ENCODE results near the gene ZBED2.

Gene ZBED2

DNA sequence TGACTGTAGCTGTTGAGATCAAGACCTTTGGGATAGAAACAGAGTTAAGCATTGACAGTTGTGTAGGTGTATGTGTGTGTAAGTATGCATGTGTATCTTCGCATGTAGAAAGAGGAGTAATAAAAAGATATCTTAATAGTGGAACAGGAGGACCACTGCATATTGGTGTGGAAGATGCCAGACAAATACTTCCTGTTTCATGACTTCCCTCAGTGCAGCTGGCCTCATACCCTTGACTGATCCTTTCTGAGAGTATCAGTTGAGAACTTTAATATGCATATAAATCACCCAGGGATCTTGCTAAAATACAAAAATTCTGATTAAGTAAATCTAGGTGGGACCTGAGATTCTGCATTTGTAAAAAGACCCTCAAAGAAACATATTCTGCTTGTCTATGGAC is 8.5 kb upstream of the ZBED2 start:
- DNase-seq: no peak

DNA sequence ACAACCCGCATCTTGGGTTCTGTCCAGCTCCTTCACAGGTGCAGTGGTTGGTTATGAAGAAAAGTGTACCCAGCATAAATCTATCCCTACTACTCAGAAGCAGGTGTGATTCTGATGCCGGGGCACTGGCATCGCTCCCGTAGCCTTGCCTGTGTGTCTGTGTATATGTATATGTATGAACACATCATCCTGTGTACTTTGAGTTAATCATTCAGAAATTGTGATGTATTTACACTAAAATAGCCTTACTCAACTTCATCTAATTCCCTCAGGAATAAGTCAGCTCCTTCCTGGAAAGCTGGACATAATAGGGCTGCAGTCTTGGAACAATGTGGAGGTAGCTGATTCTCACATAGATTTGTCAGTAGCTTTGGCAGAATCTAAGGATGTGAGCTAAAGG is 6.7 kb upstream of the ZBED2 start:
- DNase-seq: no peak

DNA sequence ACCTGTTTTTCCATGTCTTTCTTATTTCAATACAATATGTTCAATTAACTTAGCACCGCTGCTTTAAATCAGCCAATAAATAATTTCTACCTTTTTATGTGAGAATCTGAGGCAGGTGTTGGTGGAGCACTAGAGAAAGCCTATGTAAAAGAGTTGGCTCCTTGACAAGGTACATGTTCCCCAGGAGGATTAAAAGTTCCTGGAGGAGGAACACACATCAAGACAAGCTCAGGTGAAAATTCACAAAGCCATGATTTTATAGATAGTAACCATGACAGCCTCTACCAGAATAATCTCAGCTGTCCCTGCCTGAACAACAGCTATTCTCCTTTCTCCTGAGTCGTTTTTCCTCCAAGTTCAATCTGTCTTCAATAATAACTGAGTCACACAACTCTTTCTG is 3.4 kb upstream of the ZBED2 start:
- DNase-seq: no peak

DNA sequence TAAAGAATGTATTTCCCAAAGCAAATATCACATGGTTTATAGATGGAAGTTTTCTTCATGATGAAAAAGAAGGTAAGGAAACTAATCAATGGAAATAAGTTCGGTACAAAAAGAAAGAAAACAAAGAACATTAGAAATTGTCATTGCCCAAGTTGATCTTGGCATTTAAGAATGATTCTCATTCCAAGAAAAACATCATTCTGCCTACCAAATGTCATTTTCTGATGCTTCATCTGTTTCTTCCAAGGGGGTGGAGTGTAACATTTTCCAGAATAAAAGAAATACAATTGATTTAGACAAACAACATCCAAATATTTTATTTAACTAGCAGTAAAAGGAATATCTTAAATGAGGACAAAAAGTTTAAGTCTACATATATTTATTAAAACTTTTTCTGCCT is 3.0 kb upstream of the ZBED2 start:
- DNase-seq: no peak

DNA sequence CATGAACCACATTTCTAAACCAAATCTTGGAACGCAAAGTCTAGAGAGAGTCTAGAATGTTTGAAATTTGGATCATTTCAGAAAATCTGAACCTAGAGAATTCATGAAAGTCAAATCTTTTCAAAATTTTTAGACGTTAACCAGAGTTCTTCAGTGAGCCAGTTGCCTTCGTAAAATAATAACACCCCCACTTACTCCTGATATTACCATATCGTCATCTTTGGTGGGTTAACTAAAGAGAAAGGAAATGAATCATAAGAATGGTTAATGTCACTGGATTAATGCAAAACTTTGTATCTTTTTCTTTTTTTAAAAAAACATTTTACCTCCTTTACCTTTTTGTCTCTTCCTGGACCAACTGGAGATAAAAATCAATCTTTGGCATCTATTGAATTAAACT is 1.2 kb upstream of the ZBED2 start:
- DNase-seq: no peak

DNA sequence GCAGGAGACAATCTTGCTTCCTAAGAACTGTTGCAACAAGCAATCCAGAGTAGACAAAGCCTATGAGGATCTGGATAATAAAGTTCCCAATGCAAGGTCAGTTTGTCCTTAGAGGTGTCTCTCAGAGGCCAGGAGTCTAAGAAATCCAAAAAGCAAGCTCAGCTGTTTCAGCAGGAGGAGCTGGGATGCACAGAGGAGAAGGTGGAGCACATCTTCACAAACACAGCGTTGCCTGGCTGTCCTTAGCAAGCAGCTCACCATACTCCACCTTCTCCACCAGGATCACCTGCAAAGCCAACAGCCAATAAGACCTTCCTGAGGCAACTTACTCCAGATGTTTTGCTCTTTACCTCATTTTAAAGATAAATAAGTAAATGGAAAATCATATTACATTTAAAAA is 365 bp downstream of the ZBED2 start:
- no peak for DNase-seq

DNA sequence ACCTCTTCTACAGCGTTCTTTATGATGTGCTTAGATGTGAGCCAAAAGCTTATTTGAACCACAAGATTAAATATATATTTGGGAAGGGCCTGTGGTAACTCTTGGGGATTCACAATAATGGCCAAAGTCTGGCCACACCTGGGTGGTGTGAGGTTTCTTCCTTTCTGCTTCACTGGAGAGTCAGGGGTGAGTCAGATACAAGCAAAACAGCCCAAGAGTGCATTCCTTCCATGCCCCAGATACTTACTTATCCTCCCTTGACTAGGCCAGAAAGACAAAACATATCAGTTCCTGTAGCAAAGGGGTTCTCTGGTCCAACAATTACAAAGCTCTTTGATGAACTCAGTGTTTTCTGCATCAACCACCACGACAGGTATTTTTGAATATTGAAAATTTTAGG is 941 bp downstream of the ZBED2 start:
- no peak for DNase-seq

DNA sequence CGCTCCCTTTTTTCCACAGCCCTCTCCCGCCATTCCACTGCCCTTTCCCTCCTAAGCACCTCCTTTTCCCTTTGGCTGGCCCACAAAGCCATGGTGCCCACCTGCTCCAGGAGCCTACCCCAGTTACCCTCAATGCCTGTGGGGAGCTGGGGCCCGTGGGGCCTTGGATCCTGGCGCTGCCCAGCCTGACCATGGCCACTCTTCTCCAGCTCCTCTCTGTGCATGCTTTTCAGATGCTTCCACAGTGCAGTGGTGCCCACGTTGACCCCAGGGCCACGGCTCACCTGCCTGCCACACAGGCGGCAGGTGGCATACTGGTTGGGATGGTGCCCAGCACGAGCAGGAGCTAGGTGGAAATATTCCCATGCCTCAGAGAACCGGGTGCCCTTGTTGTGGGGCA is 1.5 kb downstream of the ZBED2 start:
- DNase-seq: no peak

DNA sequence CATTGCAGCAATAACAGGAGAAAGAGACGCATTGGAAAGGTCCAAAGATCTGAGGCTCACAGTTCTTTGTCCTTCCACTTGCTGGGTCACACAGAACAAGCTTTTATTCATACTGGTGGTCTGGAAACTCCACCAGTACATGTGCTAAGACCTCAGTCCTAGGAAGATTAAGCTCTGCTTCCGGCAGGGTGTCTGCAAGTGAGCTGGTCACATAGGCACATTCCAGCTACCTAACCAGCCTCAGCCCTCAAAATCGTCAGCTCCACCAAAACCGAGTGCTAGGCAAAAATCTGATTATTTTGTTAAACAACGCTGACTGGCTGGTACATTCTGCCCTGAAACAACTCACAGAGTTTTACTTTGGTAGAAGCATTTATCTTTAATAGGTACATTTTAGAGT is 2.2 kb downstream of the ZBED2 start:
- DNase-seq: no peak

DNA sequence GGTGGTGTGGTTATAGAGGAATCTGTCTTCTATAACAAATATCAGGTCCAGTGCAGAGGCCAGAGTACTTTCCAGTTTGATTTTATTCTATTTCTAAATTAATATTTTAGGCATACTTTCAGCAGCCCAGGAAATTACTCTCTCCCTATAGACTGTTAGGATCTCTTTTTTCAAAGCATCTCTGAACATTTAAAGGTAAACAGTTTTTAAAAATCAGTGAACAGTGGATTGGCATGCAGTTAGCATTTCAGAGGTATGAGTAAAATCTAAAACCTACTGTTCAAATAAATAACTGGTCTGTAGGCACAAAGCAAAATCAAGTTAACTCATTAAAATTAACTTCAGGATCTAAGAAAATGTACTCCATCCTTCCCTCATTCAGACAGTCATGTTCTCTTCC is 3.0 kb downstream of the ZBED2 start:
- no peak for DNase-seq

DNA sequence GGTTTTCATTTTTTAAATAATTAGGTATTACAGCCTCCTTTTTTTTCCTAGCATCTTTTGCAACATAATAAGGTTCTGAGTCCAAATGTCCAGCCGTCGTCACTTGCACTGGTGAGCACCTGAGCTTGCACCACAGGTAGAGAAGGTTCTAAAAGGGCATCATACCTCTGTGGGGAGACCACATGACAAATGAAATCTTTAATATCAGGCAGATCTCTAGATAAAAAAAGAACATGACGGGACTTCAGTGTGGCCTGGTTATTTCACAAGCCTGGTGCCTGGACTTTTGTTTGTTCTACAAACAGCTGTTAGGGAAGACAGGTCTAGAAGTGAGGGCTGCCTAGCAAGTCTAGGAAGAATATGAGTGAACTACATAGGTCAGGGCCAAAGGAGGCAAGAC is 3.6 kb downstream of the ZBED2 start:
- DNase-seq: no peak

DNA sequence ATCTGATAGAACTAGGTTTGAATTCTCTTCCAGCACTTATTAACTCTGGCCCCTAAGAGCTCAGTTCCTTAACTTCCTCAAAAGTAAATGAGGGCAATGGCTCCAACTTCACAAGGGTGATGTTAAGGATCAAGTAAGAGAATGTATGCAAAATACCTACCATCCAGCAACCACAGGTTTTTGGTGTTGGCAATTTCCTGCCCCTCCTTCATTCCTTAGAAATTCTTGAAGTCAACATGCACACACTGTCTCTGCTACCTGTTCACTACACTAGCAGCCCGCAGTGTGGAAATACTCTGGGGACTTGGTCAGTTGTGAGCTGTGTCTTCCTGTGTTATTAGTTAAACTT is 5.0 kb downstream of the ZBED2 start:
- DNase-seq: no peak

DNA sequence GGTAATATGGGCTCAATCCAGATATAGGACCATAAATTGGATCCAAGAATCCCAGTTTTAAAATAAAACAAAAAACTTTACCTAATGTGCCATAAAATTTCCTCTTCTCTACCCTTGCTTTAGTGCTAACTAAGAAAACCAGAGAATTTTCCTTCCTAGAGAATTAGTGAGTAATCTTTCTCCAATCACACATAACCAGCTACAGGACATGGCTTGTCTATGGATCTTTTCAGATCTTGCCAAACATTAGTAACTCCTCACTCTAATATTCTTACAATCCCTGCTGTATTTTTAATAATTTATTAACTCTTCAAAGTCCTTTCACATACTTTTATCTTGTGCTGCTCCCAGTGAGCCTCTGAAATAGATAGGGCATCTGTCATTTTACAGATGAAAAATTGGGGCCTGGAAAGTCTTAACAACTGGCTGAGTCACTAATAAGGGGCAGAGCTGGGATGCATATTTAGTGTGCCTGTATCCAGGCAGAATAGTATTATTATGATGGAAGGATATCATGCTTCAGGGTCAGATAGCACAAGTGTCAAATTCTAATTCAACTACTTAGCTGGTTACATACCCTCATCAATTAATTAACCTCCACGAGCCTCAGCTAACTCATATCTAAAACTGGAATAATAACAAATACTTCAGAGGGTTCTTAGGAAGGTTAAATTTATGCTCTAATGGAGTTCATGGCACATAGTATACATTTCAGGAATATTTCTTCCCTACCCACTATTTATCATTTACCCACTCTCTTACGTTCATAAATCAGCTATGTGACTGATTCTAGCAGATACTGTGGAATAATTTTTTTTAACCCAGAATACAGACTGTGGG is 5.6 kb downstream of the ZBED2 start:
- no peak for DNase-seq

DNA sequence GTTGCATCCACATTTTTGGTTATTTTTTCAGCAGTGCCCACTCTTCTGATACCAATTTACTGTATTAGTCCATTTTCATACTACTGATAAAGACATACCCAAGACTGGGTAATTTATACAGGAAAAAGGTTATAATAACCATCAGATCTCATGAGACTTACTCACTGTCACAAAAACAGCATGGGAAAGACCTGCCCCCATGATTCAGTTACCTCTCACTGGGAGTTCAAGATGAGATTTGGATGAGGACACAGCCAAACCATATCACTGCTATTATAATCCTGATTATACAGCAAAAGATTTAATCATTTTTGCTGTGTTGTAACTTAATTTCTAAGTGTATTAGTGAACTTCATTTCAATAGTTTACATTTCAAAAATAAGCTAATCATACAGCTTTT is 6.6 kb downstream of the ZBED2 start:
- DNase-seq: no peak

DNA sequence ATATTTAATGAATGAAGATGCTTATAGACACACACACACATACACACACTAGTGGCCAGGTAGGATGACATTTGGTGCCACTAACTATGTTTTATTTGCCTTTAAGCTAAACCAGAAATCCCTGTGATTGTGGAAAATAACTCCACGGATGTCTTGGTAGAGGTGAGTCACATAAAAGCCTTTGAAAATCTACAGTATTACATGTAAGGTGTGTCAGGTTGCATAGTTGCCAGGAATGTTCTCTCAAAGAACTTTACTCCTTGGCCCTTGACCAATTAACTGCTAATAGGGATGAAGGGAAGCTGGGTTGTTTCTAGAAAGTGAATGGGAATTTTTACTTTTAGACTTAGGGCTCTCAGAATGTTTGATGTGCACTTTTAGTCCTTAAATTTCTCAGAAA is 9.9 kb downstream of the ZBED2 start:
- DNase-seq: no peak

DNA sequence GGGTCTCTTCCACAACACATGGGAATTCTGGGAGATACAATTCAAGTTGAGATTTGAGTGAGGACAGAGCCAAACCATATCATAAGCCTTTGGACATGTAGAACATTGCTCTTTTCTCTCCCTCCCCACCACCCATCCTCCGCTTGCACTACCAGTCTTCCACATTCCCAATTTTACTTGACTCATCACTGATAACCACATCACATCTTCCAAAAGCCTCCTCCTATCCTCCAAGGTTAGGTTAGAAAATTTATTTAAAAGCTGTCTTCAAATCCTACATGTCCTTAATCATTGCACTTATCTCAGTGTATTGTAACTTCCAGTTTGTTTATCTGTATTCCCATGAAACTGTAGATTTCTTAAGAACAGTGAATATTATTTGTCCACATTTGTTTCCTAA is 10.4 kb downstream of the ZBED2 start:
- no peak for DNase-seq

DNA sequence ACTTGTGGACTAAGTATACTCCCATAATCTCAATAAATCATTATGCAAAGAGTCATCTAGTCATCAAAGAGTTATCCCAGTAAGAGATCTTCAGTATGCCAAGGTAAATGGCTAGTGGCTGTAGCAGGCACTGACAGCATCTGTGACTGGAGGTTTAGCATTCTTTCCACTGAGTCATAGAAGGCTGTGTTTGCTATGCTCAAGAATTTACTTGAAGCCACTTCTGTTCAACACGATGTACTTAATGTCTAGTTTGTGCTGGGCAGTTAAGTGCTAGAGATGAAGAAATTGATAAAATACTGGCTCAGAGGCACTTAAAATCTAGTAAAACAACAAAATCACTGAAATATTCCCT is 13.0 kb downstream of the ZBED2 start:
- no peak for DNase-seq

DNA sequence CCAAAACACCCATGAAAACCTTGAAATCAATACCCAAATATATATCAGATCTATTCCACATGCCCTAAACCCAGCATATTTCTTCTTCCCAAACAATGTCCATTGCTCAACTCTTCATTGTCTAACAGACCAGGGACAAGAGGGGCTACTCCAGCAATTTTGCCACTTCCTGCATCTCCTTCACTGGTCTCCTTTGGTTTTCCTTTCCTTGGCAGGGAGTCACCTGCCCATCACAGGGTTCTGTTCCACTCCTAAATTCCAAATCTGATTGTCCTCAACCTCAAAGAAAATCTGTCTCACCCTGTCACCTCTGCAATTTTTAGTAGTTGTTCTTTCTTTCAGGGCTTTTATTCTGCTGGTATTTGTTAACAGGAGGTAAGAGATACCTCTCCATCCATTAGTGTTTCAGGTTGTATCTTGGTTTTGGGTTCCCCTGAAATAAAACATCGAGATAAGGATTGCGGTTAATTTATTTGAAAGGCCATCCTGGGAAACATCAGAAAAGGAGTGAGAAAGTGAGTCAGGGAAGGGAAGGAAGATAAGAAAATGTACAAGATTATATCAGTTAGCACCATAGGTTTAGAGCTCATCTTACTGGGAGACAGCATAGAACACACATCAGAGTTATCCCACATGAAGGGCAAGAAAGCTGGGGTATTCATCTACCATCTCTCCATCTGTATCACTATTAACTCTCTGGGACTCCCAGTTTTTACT is 13.6 kb downstream of the ZBED2 start:
- no peak for DNase-seq

DNA sequence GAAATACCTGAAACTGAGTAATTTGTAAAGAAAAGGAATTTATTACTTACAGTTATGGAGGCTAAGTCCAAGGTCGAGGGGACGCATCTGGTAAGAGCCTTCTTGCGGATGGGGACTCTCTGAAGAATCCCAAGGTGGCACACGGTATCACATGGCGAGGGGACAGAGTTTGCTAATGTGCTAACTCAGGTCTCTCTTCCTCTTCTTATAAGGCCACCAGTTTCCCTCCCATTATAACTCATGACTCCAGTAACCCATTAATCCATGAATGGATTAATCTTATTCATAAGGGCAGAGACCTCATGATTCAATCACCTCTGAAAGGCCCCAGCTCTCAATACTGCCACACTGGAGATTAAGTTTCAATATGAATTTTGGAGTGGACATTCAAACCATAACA is 15.7 kb downstream of the ZBED2 start:
- DNase-seq: no peak

DNA sequence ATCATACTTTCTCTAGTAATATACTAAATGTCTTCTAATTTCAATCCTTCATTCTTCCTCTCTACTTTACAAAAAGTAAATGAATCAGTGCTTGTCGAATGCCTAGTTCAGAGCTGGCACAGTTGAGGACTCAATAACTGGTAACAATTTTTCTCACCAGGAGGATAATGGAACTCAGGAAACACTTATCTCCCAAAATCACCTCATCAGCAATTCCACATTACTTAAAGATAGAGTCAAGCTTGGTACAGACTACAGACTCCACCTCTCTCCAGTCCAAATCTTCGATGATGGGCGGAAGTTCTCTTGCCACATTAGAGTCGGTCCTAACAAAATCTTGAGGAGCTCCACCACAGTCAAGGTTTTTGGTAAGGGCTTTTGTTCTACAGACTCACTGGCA is 16.3 kb downstream of the ZBED2 start:
- no peak for DNase-seq

DNA sequence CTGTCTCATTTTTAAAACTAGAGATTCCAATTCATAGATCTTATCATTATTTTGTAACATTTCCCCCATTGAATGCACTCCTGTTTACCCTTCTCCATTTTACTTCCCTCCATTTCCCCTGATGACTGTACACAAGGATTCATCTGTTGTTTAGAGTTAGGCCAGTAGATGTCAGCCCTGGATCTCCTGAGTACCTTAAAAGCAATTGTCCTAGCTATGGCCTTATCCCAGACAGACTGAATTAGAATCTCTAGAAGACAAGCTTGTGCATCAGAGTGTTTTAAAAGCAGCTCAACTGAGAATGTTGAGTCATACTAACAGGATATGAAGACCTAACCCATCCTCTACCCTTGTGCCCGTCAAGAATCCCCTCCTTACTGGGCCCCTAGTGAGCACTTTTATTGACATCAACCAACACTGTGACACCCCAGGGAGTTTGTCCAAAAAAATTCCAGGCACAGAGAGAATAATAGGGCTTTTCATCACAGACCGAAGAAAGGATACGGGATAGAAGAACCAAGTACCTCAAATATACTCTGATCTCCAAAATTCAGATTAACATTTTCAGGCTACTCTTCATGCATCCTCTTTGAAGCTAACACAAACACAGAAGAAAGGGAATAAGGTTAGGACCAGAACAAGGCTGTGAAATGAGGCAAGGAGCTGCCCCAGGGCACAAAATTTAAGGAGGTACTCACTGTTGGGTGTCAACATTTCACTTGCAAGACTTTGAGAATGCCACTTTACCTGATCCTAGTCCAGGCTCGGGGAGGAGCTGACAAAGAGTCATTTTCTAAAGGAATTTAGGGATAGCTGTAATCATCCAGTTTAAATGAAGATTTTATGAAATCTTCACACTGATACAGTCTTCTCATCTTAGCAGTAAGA is 17.1 kb downstream of the ZBED2 start:
- DNase-seq: no peak

DNA sequence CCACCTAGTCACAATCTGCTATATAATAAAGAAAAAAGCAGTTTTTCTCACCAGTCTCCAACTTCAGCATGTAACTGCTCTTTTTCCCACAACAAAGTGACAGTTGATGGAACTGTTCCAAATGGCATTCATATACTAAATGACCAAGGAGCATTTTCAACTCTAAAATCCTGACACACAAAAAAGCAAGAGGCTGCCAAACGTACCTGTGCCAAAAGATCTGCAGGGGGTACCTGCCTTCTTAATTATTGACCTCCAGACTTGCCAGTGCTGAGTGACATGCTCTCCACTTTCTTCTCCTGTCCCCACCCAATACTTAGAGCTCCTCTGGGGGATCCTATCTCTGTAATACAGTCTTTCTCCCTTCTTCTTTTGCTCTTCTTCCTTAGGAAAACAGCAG is 18.0 kb downstream of the ZBED2 start:
- no peak for DNase-seq

DNA sequence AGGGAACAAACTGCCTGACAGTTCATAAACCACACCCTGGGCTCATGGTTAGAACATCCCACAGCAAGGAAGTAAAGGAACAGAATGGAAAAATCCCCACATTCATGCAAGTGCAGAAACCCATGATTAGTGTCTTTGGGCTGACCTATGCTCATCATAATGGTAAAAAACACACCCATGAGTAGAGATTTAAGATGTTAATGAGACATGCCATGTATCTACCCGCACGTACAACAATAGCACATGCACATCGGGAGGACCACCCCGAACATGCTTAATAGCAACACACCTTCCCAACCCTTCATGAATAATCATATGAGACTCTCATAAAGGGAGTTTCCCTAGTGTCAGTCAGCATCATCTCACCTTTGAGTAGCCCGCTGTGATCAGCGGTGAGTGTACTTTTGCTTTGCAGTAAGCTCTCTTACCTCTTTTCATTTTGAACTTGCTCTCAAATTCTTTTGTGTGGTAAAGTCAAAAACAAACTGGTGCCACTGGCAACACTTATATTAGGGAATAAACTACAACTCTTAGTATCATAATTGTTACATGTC is 23.2 kb downstream of the ZBED2 start:
- peak; percentile 23 for DNase-seq

DNA sequence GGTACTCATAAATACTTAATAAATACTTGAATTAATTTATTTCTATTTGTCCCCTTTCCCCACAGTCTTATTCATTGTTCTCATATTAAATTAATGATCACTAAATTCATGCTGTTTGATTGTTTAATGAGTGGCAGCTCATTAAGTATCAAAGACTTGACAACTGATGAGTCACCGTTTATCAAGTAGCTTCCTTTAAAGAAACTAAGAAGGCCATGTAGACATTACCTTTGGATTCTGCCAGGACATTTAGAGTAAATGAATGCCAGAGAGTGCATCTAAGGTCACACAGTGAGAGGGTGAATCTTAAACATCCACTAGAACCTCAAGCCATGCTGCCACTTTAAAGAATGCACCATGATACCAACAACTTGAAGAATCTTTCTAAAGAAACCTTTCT is 23.9 kb downstream of the ZBED2 start:
- no peak for DNase-seq

Data from stimulated activated CD4-positive, alpha-beta T cell treated with anti-CD3 and anti-CD28 coated beads, Interleukin-12 subunit alpha, Interleukin-12 subunit beta, amount 100 ng/mL, for 4 hours (primary cell).